ENCODE data around the gene TSPAN14.

Gene TSPAN14

GRCh38 chr10:80509108-80509402, 54.9 kb downstream of the TSPAN14 start:
- DNase-seq: no peak

- no peak for DNase-seq
Measured at GRCh38 chr10:80509403-80510161, 55.5 kb downstream of the TSPAN14 start.

- no peak for DNase-seq
Measured at GRCh38 chr10:80512031-80512526, 58.0 kb downstream of the TSPAN14 start.

- no peak for DNase-seq
Measured at GRCh38 chr10:80513106-80513505, 59.0 kb downstream of the TSPAN14 start.

GRCh38 chr10:80515511-80515910, 61.4 kb downstream of the TSPAN14 start:
- DNase-seq: no peak

GRCh38 chr10:80515941-80516340, 61.8 kb downstream of the TSPAN14 start:
- no peak for DNase-seq

GRCh38 chr10:80516506-80517075, 62.5 kb downstream of the TSPAN14 start:
- DNase-seq: no peak

- no peak for DNase-seq
Measured at GRCh38 chr10:80517416-80518142, 63.5 kb downstream of the TSPAN14 start.

GRCh38 chr10:80518143-80518806, 64.2 kb downstream of the TSPAN14 start:
- DNase-seq: no peak

- no peak for DNase-seq
Measured at GRCh38 chr10:80518807-80519360, 64.8 kb downstream of the TSPAN14 start.

- no peak for DNase-seq
Measured at GRCh38 chr10:80519936-80520650, 66.0 kb downstream of the TSPAN14 start.

GRCh38 chr10:80520661-80521470, 66.8 kb downstream of the TSPAN14 start:
- no peak for DNase-seq

GRCh38 chr10:80522756-80523363, 68.8 kb downstream of the TSPAN14 start:
- no peak for DNase-seq

GRCh38 chr10:80523773-80524172, 69.7 kb downstream of the TSPAN14 start:
- no peak for DNase-seq

- no peak for DNase-seq
Measured at GRCh38 chr10:80524190-80524909, 70.2 kb downstream of the TSPAN14 start.

- no peak for DNase-seq
Measured at GRCh38 chr10:80526218-80526617, 72.1 kb downstream of the TSPAN14 start.

GRCh38 chr10:80526742-80527141, 72.6 kb downstream of the TSPAN14 start:
- no peak for DNase-seq

- DNase-seq: no peak
Measured at GRCh38 chr10:80528185-80528700, 74.1 kb downstream of the TSPAN14 start.

- no peak for DNase-seq
Measured at GRCh38 chr10:80528901-80529300, 74.8 kb downstream of the TSPAN14 start.

GRCh38 chr10:80529604-80530003, 75.5 kb downstream of the TSPAN14 start:
- no peak for DNase-seq

All from NCI-H1436 (cell line).